ENCODE measurements around the gene HES5.

DNA sequence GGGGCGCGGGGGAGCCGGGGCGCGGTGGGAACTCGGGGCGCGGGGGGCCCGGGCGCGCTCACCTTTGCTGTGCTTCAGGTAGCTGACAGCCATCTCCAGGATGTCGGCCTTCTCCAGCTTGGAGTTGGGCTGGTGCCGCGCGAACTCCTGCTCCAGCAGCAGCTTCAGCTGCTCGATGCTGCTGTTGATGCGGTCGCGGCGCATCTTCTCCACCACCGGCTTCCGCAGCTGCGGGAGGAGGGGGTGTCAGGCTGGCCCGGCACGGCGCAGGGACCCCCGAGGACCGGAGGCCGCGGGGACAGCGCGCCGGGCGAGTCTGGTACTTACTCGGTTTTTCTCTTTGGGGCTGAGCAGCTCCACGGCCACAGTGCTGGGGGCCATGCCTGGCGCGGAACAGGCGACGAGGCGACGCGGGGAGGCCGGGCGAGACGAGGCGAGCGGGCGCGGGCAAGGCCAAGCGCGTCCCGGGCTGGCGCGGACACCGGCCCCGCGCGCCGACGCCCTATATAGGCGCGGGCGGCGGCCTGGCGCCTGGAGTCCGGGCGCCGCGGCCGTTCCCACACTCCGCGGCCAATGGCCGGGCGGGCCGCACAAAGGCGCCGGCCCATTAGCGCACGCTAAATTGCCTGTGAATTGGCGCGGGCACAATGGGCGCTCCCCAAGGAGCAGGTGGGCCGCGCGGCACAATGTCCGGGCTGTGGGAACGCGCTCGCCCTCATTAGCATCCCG is at the start of gene HES5:
- TF ChIP-seq CTCF (IDR thresholded peaks at IDR 0.05; ENCODE audit: low read depth, low read length) (no peak), EZH2phosphoT487 (IDR thresholded peaks at IDR 0.05; ENCODE audit: low read depth) (no peak)
